UCSD-AML1 (cell line): ENCODE data around the gene TMED9.
"Not testable (repeated sequence)": the region's sequence is repeated elsewhere in the genome, so short reads cannot be mapped to it uniquely, and the experiment has no call there.

Experiments
- DNase-seq: peaks from one replicate; lab custom pipeline; 2025; ENCODE audit not compliant: unreplicated experiment; lab: John Stamatoyannopoulos, UW

TMED9 gene

DNA sequence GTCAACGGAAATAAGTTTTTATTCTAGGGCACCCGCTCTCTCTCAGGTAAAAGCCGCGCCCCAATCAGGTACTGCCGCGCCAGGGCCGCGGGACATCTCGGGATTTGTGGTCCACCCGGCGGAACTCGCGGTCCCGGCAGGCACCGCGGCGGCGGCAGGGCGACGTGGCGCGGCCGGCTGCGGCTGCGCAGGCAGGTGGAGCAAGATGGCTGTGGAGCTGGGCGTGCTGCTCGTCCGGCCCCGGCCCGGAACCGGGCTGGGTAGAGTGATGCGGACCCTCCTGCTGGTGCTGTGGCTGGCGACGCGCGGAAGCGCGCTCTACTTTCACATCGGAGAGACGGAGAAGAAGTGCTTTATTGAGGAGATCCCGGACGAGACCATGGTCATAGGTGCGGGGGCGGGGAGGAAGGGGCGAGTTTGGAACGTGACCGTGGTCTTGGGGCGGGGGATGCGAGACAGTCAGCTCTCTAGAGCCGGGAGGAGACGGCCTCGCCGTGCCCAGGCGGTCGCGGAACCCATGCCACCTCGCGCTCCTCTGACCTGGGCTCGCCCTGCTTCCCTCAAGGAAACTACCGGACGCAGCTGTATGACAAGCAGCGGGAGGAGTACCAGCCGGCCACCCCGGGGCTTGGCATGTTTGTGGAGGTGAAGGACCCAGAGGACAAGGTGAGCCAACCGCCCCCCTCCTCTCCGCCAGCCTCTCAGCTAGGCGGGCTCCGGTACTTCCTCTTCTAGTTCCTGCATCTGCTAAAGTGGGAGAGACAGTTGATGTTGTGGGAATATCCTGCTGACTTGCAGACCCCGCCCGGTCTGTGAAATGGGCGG is at the start of gene TMED9:
Gene TMED9, plus strand, starts transcription at position 194 of the 825 bp plus-strand sequence. Its CDS starts 12 bp downstream, at position 206.
- peak; percentile 85 for DNase-seq

DNA sequence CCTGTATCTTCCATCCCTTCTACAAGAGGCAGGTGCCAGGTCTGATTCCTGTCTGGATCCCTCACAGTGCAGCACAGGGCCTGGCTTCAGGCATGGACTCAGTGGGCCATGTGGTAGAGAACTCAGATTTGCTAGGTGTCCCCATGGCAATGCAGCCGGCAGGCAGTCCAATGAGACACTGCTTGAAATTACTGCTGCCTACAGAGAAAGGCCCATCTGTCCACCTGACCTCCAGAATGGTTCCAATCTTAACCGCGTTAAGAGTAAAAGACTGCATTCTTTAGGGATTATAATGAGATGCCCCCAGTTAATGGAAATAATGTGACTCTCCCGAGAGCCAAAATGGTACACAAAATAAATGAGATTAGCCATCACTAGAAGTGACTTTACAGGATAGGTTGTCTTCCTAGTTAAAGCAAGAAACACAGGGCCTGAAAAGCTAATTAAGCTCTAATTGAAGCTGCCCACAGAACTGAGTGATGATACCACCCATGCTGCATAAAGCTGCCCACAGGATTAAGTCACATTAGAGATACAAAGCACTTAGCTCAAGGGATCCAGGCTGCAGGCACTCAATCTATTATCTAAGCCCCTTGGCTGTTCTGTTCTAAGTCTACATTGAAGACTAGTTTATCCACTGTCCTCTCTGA is 49.1 kb upstream of the TMED9 start:
- no peak for DNase-seq

DNA sequence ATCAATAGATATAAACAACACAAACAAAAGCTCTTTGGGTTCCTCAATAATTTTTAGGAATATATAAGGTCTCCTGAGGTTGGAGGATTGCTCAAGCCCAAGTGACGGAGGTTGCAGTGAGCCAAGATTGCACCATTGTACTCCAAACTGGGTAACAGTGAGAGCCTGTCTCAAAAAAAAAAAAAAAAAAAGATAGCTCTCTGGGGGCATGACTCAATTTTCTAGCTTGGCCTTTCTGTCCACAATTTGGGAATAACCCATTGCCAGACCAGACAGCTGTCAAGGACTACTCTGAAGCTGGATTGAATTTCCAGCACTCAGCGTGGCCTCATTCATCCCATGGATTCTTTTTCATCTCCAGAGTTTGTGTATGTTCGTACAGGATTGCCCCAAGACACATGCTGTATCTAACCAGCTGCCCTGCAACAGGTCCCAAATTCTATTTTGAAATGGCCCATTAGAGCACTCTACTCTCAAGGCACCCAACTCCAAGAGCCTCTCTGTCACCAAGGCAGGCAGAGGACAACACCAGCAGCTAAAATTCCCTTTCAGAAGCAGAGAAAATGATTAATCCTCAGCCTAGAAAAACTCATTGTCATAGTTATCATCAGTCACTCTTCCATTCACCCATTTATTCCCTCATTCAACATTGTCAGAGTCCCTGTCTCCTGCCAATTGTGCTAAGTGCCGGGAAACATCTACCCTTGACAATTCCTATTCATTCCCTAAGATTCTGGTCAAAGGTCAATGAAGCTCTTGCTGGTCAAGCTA is 46.3 kb upstream of the TMED9 start:
- DNase-seq, result no peak

DNA sequence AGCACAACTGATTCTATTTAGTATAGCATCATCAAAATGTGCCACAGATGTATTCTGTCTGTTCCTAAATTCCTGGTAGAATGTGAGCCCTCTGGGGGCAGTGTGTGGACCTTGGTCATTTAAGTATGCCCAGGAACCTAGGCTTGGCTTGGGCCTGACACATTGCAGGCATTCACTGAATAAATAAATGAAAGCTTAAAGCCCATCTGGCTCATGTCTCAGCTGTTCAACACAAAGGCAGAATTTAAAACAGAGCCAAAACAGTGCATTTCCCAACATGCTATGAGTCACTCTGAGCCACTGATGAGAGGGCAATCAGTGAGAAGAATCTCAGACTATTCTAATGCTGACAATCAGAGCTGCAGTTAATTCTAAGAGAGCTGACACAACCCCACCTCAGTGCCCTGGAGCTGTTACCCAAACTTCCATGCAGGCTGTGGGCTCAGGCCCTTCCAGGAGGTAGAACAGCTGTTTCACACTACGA is 45.7 kb upstream of the TMED9 start:
- no peak for DNase-seq

DNA sequence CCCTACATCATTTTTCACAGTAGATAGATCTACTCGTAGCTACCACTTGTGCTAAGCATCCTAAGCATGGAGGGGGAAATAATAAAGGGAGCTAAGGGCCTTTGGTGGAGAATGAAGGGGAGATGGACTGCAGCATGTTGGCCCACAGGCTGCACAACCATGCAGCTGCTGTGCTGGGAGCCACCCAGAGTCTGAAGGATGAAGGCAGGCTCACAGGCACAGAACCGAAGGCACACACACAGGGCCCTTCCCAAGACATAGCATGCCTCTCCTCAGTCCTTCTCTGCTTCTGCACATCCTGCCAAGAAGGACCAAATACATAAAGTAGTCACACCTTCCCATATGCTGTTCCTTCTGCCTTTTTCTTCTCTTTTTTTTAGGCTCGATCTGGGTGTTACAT is 44.3 kb upstream of the TMED9 start:
- DNase-seq, result no peak

DNA sequence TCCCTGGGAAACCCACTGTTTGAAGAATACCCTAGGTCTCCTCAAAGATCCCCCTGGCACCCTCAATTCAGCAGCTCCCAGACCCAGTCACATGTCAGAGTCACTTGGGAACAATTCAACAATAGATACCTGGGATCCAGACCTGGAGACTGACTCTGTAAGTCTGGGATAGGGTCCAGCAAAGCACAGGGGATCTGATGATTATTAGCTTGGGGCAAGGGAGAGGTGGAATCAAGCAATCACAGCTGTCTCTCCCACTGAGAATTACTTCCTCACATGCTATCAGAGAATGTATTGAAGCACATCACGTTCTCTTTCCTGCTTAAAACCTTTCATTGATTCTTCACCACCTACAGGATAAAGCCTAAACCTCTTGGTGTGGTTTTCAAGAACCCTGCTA is 43.5 kb upstream of the TMED9 start:
- no peak for DNase-seq

DNA sequence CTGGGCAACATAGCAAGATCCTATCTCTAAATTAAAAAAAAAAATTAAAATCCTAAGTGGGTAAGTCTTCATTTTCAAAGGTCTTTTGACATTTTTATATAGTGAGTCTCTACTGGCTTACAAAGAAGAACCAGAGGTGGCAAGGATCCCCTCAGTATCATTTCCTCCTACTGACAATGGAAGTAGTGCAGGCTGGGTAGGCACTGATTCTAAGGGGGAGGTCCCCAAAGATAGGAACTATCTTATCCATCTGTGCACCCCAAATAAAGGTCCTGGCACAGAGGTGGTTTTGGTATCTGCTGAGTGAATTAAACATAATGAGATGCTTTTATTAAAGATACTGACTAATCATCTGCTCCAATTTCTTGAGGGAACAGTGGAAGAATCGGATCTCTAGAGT is 41.9 kb upstream of the TMED9 start:
- DNase-seq, result no peak

DNA sequence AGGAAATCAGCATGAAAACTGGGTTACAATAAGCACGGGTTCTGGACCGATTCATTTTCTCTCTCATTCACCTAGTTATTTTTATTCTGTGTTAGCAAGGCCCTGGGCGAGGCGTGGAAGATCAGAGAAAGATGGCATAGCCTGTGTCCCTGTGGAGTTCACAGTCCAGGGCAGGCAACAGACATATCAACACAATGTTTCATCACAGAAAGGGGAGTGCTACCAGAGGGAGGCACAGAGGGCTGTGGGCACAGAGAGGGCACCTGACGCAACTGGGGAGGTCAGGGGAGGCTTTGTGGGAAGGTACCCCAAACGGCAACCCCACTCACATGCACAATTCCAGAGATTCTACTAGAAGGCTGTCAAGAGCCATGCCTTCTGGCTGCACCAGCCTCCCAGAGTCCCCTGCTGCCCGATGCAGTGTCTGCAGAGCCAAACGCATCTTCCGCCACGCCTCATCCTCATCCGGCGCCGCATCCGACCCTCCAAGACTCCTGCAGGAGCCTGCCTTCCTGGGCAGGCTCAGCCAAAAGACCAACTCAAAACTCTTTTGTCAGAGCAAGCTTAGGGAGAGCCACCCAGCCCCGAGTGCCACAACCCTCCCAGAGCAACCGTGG is 39.1 kb upstream of the TMED9 start:
- no peak for DNase-seq

DNA sequence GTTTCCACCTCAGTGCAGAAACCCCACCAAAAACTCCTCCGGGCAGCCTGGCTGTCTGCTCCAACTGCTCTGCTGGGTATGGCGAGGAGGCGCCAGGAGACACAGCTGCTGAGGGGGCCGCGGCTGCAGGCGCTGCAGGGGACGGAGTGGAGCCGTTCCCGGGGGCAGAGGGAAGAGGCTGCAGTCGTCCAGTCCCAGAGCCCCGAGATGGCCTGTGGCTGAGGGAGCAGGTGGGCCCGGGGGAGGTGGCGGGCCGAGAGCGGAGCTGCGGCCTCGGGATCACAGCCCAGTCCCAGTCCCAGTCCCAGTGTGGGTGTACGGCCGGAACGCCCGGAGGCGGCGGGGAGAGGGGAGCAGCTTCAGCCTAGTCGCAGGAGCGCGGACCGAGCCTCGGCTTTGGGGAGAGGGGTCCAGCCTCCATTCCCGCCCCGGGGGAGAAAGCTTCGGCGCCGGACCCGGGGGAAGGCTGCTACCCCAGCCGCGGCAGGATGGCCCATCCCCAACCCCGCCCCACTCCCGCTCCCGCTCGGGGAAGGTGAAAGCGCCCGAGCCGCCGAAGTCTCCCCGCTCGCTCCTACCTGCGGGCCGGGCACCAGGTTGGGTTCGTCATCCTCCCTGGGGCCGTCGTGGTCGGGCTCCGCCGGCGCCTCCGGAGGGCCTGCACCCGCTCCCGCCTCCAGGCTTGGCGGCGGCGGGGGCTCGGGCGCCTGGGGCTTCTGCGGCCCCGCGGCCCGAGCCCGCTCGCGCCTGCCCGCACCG is 38.2 kb upstream of the TMED9 start:
- peak; percentile 31 for DNase-seq

DNA sequence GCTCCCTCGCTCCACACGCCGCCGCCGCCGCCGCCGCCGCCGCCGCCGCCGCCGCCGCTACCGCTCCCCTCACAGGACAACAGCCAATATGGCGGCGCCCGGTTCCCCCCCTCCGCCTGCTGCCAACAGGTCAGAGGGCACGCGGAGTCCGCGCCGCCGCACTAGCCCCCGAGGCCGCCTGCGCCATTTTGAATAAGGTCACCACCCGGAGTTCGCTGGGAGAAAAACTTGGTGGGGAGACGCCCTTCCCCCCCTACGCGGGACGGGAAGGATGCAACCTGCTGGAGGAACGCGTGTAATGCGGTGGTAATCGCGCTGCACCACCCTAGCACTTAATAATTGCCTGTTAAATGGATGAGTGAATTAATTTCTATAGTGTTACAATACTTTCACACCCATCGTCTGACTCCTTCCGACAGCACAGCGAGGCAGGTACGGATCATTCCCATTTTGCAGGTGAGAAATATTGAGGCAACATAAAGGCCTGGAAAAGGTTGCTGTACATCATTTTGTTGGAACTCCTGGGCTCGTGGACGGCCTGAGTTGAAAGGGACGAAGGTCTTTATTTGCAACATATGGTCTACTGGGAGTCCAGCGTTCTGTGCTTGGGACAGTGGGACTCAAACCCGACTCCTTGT is 37.4 kb upstream of the TMED9 start, which contains the start of gene FAM193B:
Gene FAM193B, minus strand, starts transcription at position 90 of the 638 bp plus-strand sequence. CDS start 105 bp downstream, outside the sequence.
- DNase-seq, result peak; percentile 91

DNA sequence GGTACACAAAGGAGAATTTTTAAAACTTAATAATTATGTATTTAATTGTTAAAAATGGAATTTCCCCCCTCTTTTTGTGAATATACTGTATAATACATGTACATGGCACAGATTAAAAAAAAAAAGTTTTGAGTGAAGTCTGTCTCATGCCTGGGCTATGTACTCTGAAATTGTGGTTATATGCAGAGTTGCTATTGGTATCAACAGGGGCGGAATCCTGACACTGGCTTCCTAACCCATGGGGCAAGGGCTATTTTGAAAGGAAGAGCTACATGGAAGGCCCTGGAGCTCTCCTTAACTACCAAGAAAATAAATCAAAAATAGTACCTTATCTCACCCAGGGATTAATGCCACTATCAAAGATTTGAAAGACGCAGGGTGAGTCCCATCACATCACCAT is 36.8 kb upstream of the TMED9 start:
- DNase-seq, result no peak

DNA sequence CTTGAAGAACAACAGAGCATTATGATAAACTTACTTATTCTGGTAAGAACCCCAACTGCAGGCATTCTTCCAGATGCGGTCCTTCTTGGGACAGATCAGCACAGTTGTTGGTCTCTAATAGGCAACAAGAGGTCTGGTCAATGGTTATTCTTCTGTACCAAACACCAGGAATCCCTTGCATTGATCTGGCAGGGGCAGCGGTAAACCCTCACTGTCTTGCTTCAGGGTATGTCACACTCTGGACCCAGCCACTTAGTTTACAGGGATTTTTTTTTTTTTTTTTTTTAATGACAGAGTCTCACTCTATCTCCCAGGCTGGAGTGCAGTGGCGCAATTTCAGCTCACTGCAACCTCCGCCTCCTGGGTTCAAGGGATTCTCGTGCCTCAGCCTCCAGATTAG is 36.3 kb upstream of the TMED9 start:
- DNase-seq, result no peak

DNA sequence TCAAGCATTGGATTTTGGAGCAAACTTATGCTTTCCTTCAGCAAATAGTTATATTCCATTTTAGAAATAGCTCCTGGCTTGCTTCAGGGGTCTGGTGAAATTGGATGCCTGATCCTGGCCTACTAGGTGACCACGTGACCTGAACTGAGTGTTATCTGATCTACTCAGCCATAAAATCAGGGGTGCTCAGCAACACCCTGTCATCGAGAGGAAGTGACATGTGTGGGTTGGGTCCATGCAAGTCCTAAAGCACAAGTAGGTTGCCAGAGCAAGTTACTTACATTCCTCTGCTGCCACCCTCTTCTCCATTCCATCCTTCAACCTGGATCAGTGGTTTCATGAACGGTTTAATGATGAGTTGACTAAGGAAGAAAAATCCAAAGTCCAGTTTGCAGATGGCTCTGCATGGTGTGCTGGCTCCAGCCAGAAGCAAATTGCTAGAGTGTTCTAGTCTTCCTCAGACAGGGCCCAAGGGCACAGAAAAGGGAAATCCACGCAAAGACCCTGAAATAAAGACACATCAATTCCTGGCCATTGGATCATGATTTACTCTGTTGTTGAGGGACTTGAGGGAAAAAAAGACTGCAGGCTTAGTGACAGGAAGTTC is 34.9 kb upstream of the TMED9 start:
- DNase-seq, result no peak

DNA sequence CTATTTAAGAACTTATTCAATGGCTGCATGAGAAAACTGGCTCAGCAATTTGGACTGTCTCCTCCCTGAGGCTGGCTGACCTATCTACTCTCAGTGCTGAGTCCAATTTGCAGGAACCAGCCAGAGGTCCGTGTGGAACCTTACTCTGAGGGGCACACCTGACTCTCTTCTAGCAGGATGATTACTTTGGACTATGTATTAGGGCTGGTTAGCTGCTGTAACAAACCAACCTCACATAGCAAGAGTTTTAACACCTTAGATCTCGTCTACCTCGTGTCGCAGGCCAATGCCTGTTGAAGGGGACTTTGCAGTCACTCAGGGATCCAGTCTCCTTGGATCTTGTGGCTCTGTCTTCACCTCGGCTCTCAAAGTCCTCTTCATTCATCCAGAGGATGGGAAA is 34.2 kb upstream of the TMED9 start:
- DNase-seq, result no peak

DNA sequence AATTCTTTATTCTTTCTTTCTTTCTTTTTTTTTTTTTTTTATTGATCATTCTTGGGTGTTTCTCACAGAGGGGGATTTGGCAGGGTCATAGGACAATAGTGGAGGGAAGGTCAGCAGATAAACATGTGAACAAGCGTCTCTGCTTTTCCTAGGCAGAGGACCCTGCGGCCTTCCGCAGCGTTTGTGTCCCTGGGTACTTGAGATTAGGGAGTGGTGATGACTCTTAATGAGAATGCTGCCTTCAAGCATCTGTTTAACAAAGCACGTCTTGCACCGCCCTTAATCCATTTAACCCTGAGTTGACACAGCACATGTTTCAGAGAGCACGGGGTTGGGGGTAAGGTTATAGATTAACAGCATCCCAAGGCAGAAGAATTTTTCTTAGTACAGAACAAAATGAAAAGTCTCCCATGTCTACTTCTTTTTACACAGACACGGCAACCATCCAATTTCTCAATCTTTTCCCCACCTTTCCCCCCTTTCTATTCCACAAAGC is 32.5 kb upstream of the TMED9 start:
- not testable (repeated sequence) for DNase-seq

DNA sequence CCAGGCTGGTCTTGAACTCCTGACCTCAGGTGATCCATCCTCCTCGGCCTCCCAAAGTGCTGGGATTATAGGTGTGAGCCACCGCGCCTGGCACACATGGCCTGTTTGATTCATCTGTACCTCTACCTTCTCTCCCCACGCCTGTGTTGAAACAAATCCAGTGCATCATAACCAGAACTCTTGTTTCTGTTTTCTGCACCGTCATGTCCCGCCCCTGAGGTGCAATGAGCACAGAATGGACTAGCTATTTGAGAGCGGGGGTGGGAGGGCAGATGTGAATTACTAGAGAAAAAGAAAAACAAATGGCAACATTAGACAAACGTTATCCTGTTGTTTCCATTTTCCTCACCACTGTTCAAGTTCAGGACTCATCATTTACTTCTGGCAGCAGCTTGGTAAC is 27.0 kb upstream of the TMED9 start:
- no peak for DNase-seq

DNA sequence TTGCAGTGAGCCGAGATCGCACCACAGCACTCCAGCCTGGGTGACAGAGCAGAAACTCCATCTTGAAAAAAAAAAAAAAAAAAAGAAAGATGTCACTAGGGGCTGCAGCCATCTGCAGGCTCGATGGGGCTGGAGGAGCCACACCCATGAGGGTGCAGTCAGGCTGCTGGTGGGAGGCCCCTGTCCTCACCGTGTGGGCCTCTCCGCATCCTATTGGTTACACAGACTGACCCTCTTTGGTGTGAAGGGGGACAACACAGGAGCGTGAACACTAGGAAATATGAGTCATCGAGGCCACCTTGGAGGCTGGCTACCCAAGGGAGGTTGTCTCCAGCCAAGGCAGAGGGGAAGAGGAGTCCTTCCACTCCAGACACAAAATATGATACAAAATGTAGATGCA is 23.7 kb upstream of the TMED9 start:
- no peak for DNase-seq

DNA sequence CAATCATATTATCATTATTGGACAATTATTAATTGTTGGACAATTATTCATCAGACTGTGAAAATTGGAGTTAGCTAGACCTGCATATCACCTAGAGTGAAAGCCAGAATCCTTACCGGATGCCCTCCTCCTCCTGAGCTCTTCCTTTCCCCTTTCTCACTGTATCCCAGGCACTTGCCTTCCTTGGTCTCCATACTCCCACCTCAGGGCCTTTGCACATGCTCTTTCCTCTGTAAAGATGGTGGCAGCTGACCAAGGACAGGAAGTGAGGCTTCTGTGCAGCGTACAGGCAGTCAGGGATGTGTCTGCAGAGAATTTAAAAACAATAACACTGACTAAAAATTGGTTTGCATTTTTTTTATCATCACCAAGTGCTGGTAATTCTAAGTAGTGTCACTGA is 22.1 kb upstream of the TMED9 start:
- DNase-seq, result no peak

DNA sequence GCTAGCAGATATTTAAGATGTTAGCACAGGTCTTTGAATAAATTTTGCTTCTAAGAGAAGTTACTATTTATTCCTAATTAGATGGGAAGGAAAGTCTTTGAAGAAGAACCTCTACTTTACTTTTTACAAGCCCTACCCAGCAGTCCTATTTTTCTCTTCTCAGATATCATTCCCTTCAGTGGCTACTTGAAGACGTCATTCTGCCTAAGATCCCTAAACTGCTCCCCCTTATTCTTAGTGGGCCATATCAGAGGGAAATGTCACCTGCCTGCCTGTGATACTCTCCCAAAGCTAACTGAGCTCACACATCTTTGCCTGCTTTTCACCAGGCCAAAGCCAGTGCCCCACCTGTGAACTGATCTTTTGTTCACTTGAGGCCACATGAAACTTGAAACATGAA is 16.5 kb upstream of the TMED9 start:
- DNase-seq, result no peak
